GM10248 (cell line): ENCODE measurements around the gene ACKR2.
"Not testable (repeated sequence)": the region's sequence is repeated elsewhere in the genome, so short reads cannot be mapped to it uniquely, and the experiment has no call there.

Experiments used
- CTCF ChIA-PET: fragments of 300-600 bp; sonication (Branson Sonifier 250); formaldehyde crosslinking; extraction: SDS; loops from one replicate; lab custom pipeline; 2021; ENCODE audit warnings: antibody characterized with exemption; lab: Yijun Ruan, JAX
- POLR2A ChIA-PET: fragments of 350-650 bp; sonication (Branson Sonifier 250); formaldehyde crosslinking; extraction: SDS; loops from one replicate; lab custom pipeline; 2020; ENCODE audit warnings: antibody characterized with exemption; lab: Yijun Ruan, JAX
- DNase-seq: peaks from one replicate; pipeline ENCODE4 v3.0.0; 2012; ENCODE audit errors: extremely low spot score
- CTCF ChIP-seq: IDR thresholded peaks from 2 replicates; pipeline ENCODE4 v1.5.1; 2012; ENCODE audit warnings: mild to moderate bottlenecking, low read depth; ENCODE audit errors: extremely low read depth, missing control alignments, control extremely low read depth

The ACKR2 gene

GRCh38 chr3:42876940-42877720, 67.9 kb downstream of the ACKR2 start:
- TF ChIP-seq CTCF: no peak
- ChIA-PET CTCF (interaction anchor here (2.0 to 3.7 kb wide), 2 partner anchors 45 to 133 kb away, joined by 5 to 16 read pairs; no protein-coding TSS in a partner anchor), POLR2A (no interaction called here)
- no peak for DNase-seq

- no peak for DNase-seq
- POLR2A ChIA-PET: no interaction called here
- TF ChIP-seq CTCF: no peak
- CTCF ChIA-PET: interaction anchor here (1.1 to 3.7 kb wide), 7 partner anchors 8 to 296 kb away, joined by 3 to 16 read pairs (median 6); partner anchors contain the start of gene SEC22C
Measured at GRCh38 chr3:42877881-42878280, 68.6 kb downstream of the ACKR2 start.

- no peak for TF ChIP-seq CTCF
- ChIA-PET POLR2A (no interaction called here), CTCF (interaction anchor here (1.0 to 3.7 kb wide), 3 partner anchors 48 to 100 kb away, joined by 3 to 16 read pairs (median 10); no protein-coding TSS in a partner anchor)
- no peak for DNase-seq
Measured at GRCh38 chr3:42880183-42880582, 70.9 kb downstream of the ACKR2 start.

GRCh38 chr3:42880601-42881451, 71.6 kb downstream of the ACKR2 start:
- POLR2A ChIA-PET: no interaction called here
- CTCF ChIA-PET: interaction anchor here (0.6 to 2.8 kb wide), 47 partner anchors 9 to 379 kb away, joined by 3 to 33 read pairs (median 4); partner anchors contain the start of gene HIGD1A
- peak; percentile 95 for TF ChIP-seq CTCF
- peak; percentile 94 for DNase-seq

- CTCF ChIA-PET: interaction anchor here (1.1 to 2.8 kb wide), 5 partner anchors 9 to 103 kb away, joined by 3 to 33 read pairs (median 3); no protein-coding TSS in a partner anchor
- DNase-seq, POLR2A ChIA-PET: not testable (repeated sequence)
Measured at GRCh38 chr3:42883251-42883930, 74.1 kb downstream of the ACKR2 start.

- POLR2A ChIA-PET: no interaction called here
- DNase-seq: no peak
- no peak for TF ChIP-seq CTCF
- CTCF ChIA-PET: interaction anchor here (1.1 to 1.2 kb wide), 2 partner anchors 53 to 104 kb away, joined by 3 read pairs; no protein-coding TSS in a partner anchor
Measured at GRCh38 chr3:42884324-42884723, 75.1 kb downstream of the ACKR2 start.
